HCT116 (cell line): ENCODE data around the gene TMEM187. TPM values are rescaled to one million over a fixed set of nuclear protein-coding genes. Genes with fewer than 3 reads are reported as not detected.

ENCODE experiments used
- ATAC-seq: fragments of 200-7000 bp; cut with Tn5 transposase; 2 replicates; pipeline ENCODE4 v1.9.1; 2020; ENCODE audit warnings: mild to moderate bottlenecking, moderate library complexity
- BruUV-seq: library from RNA; stranded (reverse); fragments of 400-500 nt; replicated peaks from 2 replicates; lab custom pipeline; 2021; lab: Mats Ljungman, UMichigan
- CTCF ChIA-PET: fragments of 300-600 bp; sonication (Branson Sonifier 250); formaldehyde crosslinking; loops from one replicate; lab custom pipeline; 2021; ENCODE audit warnings: antibody characterized with exemption; lab: Charles Lee
- POLR2A ChIA-PET: fragments of 300-600, 350-600 bp; sonication (Branson Sonifier 250); formaldehyde crosslinking; loops from one replicate; lab custom pipeline; 2021; ENCODE audit warnings: antibody characterized with exemption; lab: Charles Lee
- RAD21 ChIA-PET, 2 experiments: fragments of 300-600 bp; sonication (Branson Sonifier 250); formaldehyde crosslinking; loops; one replicate each; lab custom pipeline; 2023; ENCODE audit warnings: low total read pairs in 2 of 2; ENCODE audit not compliant: uncharacterized antibody in 2 of 2, unreplicated experiment in 2 of 2, low non-redundant PET in 1 of 2; lab: Charles Lee
- DNase-seq: peaks from one replicate; pipeline ENCODE4 v3.0.0-alpha.2; 2010; ENCODE audit warnings: low read depth, low spot score
- H2AFZ ChIP-seq: fragments of 200-600 bp; shearing (Covaris generic), sonication (generic); 2 replicates; pipeline ENCODE4 v1.6.1; 2017; ENCODE audit warnings: low read depth, mixed run types, mixed read lengths, antibody characterized with exemption, low read length; ENCODE audit not compliant: poor library complexity, severe bottlenecking
- H3K27ac ChIP-seq: 2 replicates; pipeline ENCODE4 v1.5.1; 2012; ENCODE audit warnings: low read depth, low read length
- H3K27me3 ChIP-seq: fragments of 200-600 bp; sonication (generic); 2 replicates; pipeline ENCODE4 v1.6.1; 2016; ENCODE audit warnings: mixed run types, low read length, mixed read lengths; ENCODE audit not compliant: insufficient read depth
- H3K36me3 ChIP-seq, 2 experiments: fragments of 200-500 bp in 1 of 2; fragments of 200-600 bp in 1 of 2; sonication (Bioruptor generic) in 1 of 2; sonication (generic) in 1 of 2; 2 replicates each; pipeline versions ENCODE4 v1.5.1 to v1.6.1; 2014 to 2016; ENCODE audit warnings: low read length in 2 of 2, inconsistent platforms in 1 of 2, mixed read lengths in 1 of 2, mixed run types in 1 of 2; ENCODE audit not compliant: insufficient read depth in 2 of 2, control insufficient read depth in 1 of 2
- H3K4me1 ChIP-seq, 2 experiments: fragments of 200-600 bp in 1 of 2; sonication (generic) in 1 of 2; 2 replicates each; pipeline versions ENCODE4 v1.5.1 to v1.6.1; 2012 to 2017; ENCODE audit warnings: low read length in 2 of 2, inconsistent platforms in 1 of 2, mild to moderate bottlenecking in 1 of 2, mixed read lengths in 1 of 2, mixed run types in 1 of 2, moderate library complexity in 1 of 2; ENCODE audit not compliant: insufficient read depth in 2 of 2, control insufficient read depth in 1 of 2
- H3K4me2 ChIP-seq: fragments of 200-600 bp; sonication (generic); 2 replicates; pipeline ENCODE4 v1.6.1; 2017; ENCODE audit warnings: mixed run types, low read length, mixed read lengths
- H3K4me3 ChIP-seq, 2 experiments: fragments of 200-600 bp in 1 of 2; sonication (generic) in 1 of 2; replicated peaks in 1 of 2; 2 replicates each; pipeline ENCODE4 v1.5.1; 2011 to 2016; ENCODE audit warnings: low read length in 2 of 2, control low read depth in 1 of 2, low read depth in 1 of 2, mild to moderate bottlenecking in 1 of 2, mixed read lengths in 1 of 2, mixed run types in 1 of 2
- H3K79me2 ChIP-seq: fragments of 200-600 bp; sonication (generic); 2 replicates; pipeline ENCODE4 v1.6.1; 2017; ENCODE audit warnings: mild to moderate bottlenecking, mixed run types, low read length, moderate library complexity, mixed read lengths; ENCODE audit not compliant: insufficient read depth
- H3K9ac ChIP-seq: fragments of 200-600 bp; sonication (generic); 2 replicates; pipeline ENCODE4 v1.6.1; 2016; ENCODE audit warnings: low read length, mixed read lengths
- H3K9me2 ChIP-seq: fragments of 200-600 bp; sonication (generic), shearing (Covaris generic); 2 replicates; pipeline ENCODE4 v1.6.1; 2017; ENCODE audit warnings: mixed run types, mild to moderate bottlenecking, moderate library complexity; ENCODE audit not compliant: insufficient read depth
- H3K9me3 ChIP-seq, 2 experiments: fragments of 200-500 bp in 1 of 2; fragments of 200-600 bp in 1 of 2; sonication (Bioruptor generic) in 1 of 2; sonication (generic) in 1 of 2; 2 replicates each; pipeline ENCODE4 v1.6.1; 2014 to 2017; ENCODE audit warnings: low read length in 2 of 2, mixed read lengths in 2 of 2, inconsistent platforms in 1 of 2, low read depth in 1 of 2, mild to moderate bottlenecking in 1 of 2, mixed run types in 1 of 2, moderate library complexity in 1 of 2; ENCODE audit not compliant: control insufficient read depth in 1 of 2, insufficient read depth in 1 of 2
- H4K20me1 ChIP-seq: fragments of 200-600 bp; sonication (generic), shearing (Covaris generic); 2 replicates; pipeline ENCODE4 v1.6.1; 2017; ENCODE audit warnings: mixed run types, mild to moderate bottlenecking, moderate library complexity; ENCODE audit not compliant: insufficient read depth
- CBX3 ChIP-seq: IDR thresholded peaks from 2 replicates; pipeline ENCODE4 v1.6.1; 2012; ENCODE audit warnings: low read depth
- CEBPB ChIP-seq: IDR thresholded peaks from 2 replicates; pipeline ENCODE4 v1.6.1; 2012; ENCODE audit warnings: low read depth
- CTCF ChIP-seq, 3 experiments: fragments of 200-600 bp in 1 of 3; sonication (generic) in 1 of 3; IDR thresholded peaks in 2 of 3; conservative IDR thresholded peaks in 1 of 3; 2 replicates each; pipeline ENCODE4 v1.5.1; 2012 to 2017; ENCODE audit warnings: low read depth in 2 of 3, low read length in 2 of 3, antibody characterized with exemption in 1 of 3, borderline replicate concordance in 1 of 3, control low read depth in 1 of 3, mild to moderate bottlenecking in 1 of 3, mixed read lengths in 1 of 3, mixed run types in 1 of 3, moderate library complexity in 1 of 3; ENCODE audit not compliant: insufficient read depth in 1 of 3
- EGR1 ChIP-seq: IDR thresholded peaks from 2 replicates; pipeline ENCODE4 v1.6.1; 2012; ENCODE audit warnings: low read depth
- EZH2 ChIP-seq: fragments of 200-600 bp; sonication (generic); IDR thresholded peaks from 2 replicates; pipeline ENCODE4 v1.6.1; 2017; ENCODE audit warnings: antibody characterized with exemption, mixed run types
- EZH2phosphoT487 ChIP-seq: fragments of 200-600 bp; IDR thresholded peaks from 2 replicates; pipeline ENCODE4 v1.6.1; 2018; ENCODE audit warnings: antibody characterized with exemption, borderline replicate concordance
- FOSL1 ChIP-seq: IDR thresholded peaks from 2 replicates; pipeline ENCODE4 v1.6.1; 2012; ENCODE audit warnings: low read depth
- JUND ChIP-seq: IDR thresholded peaks from 2 replicates; pipeline ENCODE4 v1.6.1; 2012
- MAX ChIP-seq: IDR thresholded peaks from 2 replicates; pipeline ENCODE4 v1.6.1; 2012
- POLR2A ChIP-seq: IDR thresholded peaks from 2 replicates; pipeline ENCODE4 v1.7.0; 2011; ENCODE audit warnings: borderline replicate concordance; ENCODE audit not compliant: insufficient read depth, insufficient read length; ENCODE audit errors: extremely low read depth
- POLR2AphosphoS5 ChIP-seq: IDR thresholded peaks from 2 replicates; pipeline ENCODE4 v1.6.1; 2011; ENCODE audit warnings: mild to moderate bottlenecking, low read depth, low read length, moderate library complexity
- RAD21 ChIP-seq: IDR thresholded peaks from 2 replicates; pipeline ENCODE4 v1.6.1; 2012; ENCODE audit warnings: low read depth, mild to moderate bottlenecking
- REST ChIP-seq: IDR thresholded peaks from 2 replicates; pipeline ENCODE4 v1.6.1; 2012; ENCODE audit warnings: low read depth
- SP1 ChIP-seq: IDR thresholded peaks from 2 replicates; pipeline ENCODE4 v1.6.1; 2012; ENCODE audit warnings: low read depth
- SRF ChIP-seq: IDR thresholded peaks from 2 replicates; pipeline ENCODE4 v1.6.1; 2012; ENCODE audit warnings: low read depth
- TCF7L2 ChIP-seq: IDR thresholded peaks from 2 replicates; pipeline ENCODE4 v1.7.0; 2011; ENCODE audit warnings: borderline replicate concordance, inconsistent platforms; ENCODE audit not compliant: insufficient read depth, insufficient read length; ENCODE audit errors: extremely low read depth
- YY1 ChIP-seq: IDR thresholded peaks from 2 replicates; pipeline ENCODE4 v1.6.1; 2011; ENCODE audit warnings: low read length, low read depth, moderate library complexity, mild to moderate bottlenecking; ENCODE audit not compliant: insufficient replicate concordance; ENCODE audit errors: extremely low read depth
- ZFX ChIP-seq: fragments of 450-650 bp; IDR thresholded peaks from 2 replicates; pipeline ENCODE4 v1.6.1; 2017
- ZNF274 ChIP-seq: fragments of 200-500 bp; sonication (Bioruptor generic); IDR thresholded peaks from 2 replicates; pipeline ENCODE4 v1.6.1; 2014; ENCODE audit warnings: mild to moderate bottlenecking, low read depth, low read length, inconsistent platforms
- intact Hi-C: fragments of 100-400 bp; cut with micrococcal nuclease; formaldehyde crosslinking; loops from 2 replicates; pipeline ENCODE4 v1.10.0; 2022
- total RNA-seq: library from RNA; stranded (reverse); gene quantifications from one replicate; pipeline ENCODE4 v1.2.1, GENCODE V29; 2021; ENCODE audit not compliant: unreplicated experiment

The TMEM187 gene
- total RNA-seq, 1 experiment from 2014 or later: 12.6 TPM

GRCh38 chrX:153933748-153934147 lies 38.8 kb upstream of the TMEM187 start:
- no TSS peak for BruUV-seq
- intact Hi-C loops: no loop called here
- H3K4me2 ChIP-seq: peak overlapping the region; percentile 79
- H2AFZ ChIP-seq: no peak overlapping the region
- DNase-seq: no peak
- CTCF ChIA-PET: no interaction called here
- no peak for ATAC-seq
- no peaks in the 10 kb centered on the region for H3K27me3 ChIP-seq
- peak overlapping the region; percentile 71 to 77 for H3K4me3 ChIP-seq
- H3K4me1 ChIP-seq: peaks cover 14 to 24% of the 10 kb centered on the region in 2 experiments
- no peaks in the 10 kb centered on the region for H3K9me2 ChIP-seq
- peaks cover 0 to 5% of the 10 kb centered on the region in 2 experiments; a peak in 2 of 4 replicates for H3K36me3 ChIP-seq
- H3K27ac ChIP-seq: peak overlapping the region; percentile 74
- H3K9ac ChIP-seq: peak overlapping the region; percentile 81
- no peak for TF ChIP-seq MAX
- TF ChIP-seq REST: no peak
- no peak for TF ChIP-seq ZNF274
- no peak for TF ChIP-seq RAD21
- TF ChIP-seq TCF7L2: no peak
- no peak for TF ChIP-seq CEBPB
- TF ChIP-seq EZH2: no peak
- no peak for TF ChIP-seq CBX3
- no peak for TF ChIP-seq POLR2AphosphoS5
- TF ChIP-seq SRF: no peak
- TF ChIP-seq EGR1: no peak
- TF ChIP-seq POLR2A: no peak
- no peak for TF ChIP-seq YY1
- no peak for TF ChIP-seq EZH2phosphoT487
- TF ChIP-seq ZFX: no peak
- TF ChIP-seq CTCF (IDR thresholded peaks at IDR 0.05 in 2 of 3, conservative IDR thresholded peaks at IDR 0.05 in 1 of 3; ENCODE audit: borderline replicate concordance in 1 of 3, insufficient read depth in 1 of 3, low read depth in 2 of 3, low read length in 2 of 3): no peak
- TF ChIP-seq FOSL1: no peak
- no peak for TF ChIP-seq SP1
- TF ChIP-seq JUND: no peak
- POLR2A ChIA-PET: no interaction called here
- H3K9me3 ChIP-seq: no peaks in the 10 kb centered on the region
- RAD21 ChIA-PET: no interaction called here
- H4K20me1 ChIP-seq: no peaks in the 10 kb centered on the region
- H3K79me2 ChIP-seq: peaks cover 30% of the 10 kb centered on the region
